GM12874 (cell line): ENCODE results near the gene ANTKMT.

ENCODE experiments used
- TF ChIP-seq, protein P1 (sequence below): IDR thresholded peaks from 2 replicates; pipeline ENCODE4 v1.5.1; 2011; ENCODE audit warnings: low read depth, mild to moderate bottlenecking, control low read depth, low read length, moderate library complexity; ENCODE audit not compliant: insufficient read depth

ANTKMT gene

DNA sequence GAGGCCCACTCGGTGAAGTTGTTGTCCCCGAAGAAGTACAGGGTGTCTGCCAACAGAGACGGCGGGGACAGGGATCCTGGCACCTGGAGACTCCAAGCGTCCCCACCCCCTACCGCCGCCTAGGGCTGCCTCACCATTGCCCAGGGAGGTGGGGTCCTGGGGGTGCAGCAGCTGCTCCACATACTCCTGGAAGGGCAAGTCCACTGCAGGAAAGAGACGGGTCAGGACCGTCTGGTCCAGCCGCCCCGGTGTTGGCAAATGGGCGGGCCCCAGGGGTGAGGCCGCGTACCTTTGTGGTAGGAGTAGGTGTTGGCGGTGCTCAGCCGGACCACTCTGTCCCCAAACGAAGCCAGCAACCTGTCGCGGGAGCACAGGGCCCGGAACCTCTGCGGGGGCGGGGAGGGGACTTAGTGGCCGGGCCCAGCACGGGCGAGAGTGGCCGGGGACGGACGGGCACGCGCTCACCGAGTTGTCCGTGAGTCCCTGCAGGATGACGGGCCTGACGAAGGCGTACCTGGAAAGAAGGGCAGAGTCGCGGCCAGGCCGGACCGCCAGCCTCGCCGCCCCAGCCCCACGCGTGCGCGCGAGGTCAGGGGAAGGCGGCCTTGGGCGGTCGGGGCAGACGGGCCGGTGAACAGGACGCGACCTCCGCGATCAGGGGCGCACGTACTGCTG lies 37.4 kb upstream of the ANTKMT start:
- TF ChIP-seq, protein P1, sequence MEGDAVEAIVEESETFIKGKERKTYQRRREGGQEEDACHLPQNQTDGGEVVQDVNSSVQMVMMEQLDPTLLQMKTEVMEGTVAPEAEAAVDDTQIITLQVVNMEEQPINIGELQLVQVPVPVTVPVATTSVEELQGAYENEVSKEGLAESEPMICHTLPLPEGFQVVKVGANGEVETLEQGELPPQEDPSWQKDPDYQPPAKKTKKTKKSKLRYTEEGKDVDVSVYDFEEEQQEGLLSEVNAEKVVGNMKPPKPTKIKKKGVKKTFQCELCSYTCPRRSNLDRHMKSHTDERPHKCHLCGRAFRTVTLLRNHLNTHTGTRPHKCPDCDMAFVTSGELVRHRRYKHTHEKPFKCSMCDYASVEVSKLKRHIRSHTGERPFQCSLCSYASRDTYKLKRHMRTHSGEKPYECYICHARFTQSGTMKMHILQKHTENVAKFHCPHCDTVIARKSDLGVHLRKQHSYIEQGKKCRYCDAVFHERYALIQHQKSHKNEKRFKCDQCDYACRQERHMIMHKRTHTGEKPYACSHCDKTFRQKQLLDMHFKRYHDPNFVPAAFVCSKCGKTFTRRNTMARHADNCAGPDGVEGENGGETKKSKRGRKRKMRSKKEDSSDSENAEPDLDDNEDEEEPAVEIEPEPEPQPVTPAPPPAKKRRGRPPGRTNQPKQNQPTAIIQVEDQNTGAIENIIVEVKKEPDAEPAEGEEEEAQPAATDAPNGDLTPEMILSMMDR, result no peak

DNA sequence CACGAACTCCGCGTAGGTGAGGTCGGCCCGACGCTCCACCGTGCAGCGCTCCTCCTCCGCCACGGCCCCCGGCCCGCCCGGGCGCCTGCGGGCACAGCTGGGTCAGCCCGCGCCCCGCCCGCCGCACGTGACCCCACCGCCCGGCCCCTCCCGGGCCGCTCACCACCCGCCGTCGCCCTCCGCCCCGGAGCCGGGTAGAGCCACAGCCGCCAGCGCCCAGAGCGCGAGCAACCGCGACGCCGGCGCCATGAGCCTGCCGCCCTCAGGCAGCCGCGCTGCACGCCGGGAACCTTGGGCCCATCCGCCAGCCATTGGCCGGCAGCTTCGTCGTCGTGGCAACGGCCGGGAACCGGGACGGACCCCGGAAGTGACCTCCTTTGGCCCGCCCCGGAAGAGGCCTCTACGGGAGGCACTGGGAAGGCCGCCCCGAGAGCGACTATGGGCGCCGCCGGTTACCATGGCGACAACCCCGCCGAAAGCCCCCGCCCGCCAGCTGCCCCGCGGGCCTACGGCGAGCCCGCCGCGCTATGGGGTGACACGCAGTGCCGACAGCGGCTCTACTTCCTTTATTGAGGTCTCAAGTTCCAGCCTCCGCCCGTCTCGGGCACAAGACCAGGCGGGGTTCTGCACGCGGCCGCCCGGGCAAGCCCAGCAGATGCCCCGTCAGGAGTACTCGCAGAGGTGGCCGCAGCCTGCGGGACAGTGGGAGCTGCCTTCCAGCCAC lies 36.7 kb upstream of the ANTKMT start, which contains the start of gene JMJD8:
Gene JMJD8 (minus strand): TSS at position 264 of the 724 bp plus-strand sequence. CDS start 15 bp downstream, at position 249.
- TF ChIP-seq, protein P1, result no peak

DNA sequence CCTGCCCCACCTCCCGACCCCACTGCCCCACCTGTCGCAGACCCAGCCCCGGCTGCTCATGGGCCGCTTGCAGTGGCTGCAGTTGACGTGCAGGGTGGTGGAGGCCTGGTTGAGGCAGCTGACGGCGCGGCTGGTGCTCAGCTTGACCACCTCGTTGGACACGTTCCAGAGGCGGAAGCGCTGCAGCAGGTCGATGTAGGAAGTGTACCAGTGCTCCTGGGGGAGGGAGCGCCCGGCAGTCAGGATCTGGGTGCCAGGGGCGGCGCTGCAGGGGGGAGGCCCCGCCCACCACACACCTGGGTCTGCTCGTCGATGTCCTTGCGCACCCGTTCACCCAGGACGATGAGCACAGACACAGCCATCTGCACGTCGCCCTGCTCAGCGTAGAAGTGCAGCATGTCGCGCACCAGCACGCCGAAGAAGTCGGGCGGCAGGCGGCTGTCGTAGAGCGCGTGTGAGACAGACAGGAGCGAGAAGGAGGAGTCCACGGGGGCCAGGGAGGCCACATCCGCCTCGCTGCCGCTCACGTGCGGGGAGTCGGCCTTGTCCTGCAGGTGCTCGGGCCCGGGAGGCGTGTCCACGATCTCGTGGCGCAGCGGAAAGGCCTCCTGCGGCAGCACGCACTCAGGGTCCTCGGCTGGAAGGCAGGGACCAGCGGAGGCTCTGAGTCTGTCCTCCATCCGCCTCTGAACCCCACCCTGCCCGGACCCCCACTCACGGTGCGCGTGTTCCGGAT lies 35.8 kb upstream of the ANTKMT start:
- TF ChIP-seq, protein P1, result no peak

DNA sequence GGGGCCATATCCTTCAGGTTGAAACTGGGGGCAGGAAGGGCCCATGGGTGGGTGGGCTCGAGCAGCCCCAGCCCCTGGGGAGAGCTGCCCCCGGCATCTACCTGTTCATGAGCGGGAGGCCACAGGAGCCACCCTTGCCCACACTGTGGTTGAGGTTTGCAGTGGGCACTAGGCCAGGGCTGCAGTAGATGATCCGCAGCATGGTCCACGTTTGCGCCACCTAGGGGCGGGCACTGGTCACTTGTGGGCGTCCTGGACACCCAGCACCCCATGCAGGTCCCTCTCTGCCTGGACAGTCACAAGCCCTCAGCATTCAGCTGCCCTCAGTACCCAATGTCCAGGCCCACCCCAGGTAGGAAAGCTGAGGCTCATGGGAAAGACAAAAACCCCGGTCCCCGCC lies 35.0 kb upstream of the ANTKMT start:
- TF ChIP-seq, protein P1, result peak; percentile 38

DNA sequence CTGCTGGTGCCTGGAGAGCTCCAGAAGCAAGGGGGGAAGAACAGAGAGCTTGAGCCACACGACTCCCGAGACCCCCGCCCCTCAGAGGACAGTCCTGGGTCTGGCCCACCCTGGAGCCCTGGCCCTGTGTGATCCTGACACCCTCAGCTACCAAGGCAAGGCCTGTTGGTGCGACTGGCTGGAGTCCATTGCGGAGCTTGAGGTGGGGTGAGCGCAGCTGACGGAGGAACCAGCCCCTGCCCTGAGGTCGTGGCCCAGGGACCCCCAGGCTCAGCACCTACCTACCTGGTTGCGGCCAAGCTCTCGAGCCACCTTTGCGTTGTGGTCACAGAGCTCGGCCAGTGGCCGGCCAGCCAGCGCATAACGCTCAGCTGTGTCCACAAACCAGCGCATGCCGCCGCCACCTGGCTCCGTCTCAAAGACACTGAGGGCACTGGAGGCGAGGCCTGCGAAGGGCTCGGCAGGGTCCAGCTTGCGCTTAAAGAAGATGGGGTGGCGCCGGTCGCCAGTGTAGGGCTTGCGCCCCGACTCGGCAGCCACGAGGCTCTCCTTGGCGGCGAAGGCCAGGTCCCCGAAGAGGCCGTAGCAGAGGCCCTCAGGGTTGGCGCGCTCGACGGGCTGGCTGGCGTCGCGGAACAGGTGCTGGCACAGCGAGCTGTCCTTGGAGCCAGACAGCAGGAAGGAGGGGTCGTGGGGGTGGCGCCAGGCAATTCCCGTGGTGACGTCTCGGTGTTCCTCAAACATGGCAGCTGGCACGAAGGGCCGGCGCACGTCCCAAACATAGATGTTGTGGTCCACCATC lies 34.3 kb upstream of the ANTKMT start:
- TF ChIP-seq, protein P1, result no peak

DNA sequence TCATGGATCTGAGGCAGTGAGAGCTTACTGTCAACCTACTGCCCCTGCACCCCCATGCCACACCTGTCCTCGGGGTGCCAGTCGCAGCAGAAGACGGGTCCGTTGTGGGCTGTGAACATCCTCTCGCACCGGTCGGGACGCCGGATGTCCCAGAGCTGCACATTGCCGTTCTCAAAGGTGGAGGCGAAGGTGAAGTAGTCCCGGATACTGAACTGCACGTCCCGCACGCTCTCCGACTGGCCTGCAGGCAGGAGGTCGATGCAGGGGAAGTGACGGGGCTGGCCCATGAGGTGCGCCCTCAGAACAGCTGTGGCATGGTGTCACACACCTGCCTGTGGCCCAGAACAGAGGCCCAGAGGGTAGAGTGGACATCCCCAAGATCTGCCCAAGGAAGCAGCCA lies 33.4 kb upstream of the ANTKMT start:
- TF ChIP-seq, protein P1, result no peak
